HK-2 (cell line): ENCODE measurements around the gene ZSCAN5B.
"Not testable (repeated sequence)": the region's sequence is repeated elsewhere in the genome, so short reads cannot be mapped to it uniquely, and the experiment has no call there.

Source experiments
- DNase-seq: peaks from one replicate; pipeline ENCODE4 v3.0.0-alpha.2; 2018; ENCODE audit not compliant: unreplicated experiment

The ZSCAN5B gene

GRCh38 chr19:56176310-56176709 lies 21.3 kb downstream of the ZSCAN5B start:
- not testable (repeated sequence) for DNase-seq

- DNase-seq, result not testable (repeated sequence)
These were observed 21.7 kb downstream of the ZSCAN5B start, which contains the start of gene GALP for GRCh38 chr19:56175861-56176307. TSS of gene GALP (plus strand) at chr19:56176008. CDS start at chr19:56177109, 1,101 bp downstream.

- DNase-seq, result no peak
These were observed 23.0 kb downstream of the ZSCAN5B start for GRCh38 chr19:56174550-56174949.

- DNase-seq, result no peak
These were observed 23.5 kb downstream of the ZSCAN5B start for GRCh38 chr19:56174086-56174485.

GRCh38 chr19:56170261-56170660 lies 27.3 kb downstream of the ZSCAN5B start:
- peak; percentile 96 for DNase-seq

- no peak for DNase-seq
These were observed 30.5 kb downstream of the ZSCAN5B start for GRCh38 chr19:56167064-56167578.

GRCh38 chr19:56163097-56163496 lies 34.5 kb downstream of the ZSCAN5B start:
- no peak for DNase-seq

- DNase-seq, result peak; percentile 54
These were observed 35.3 kb downstream of the ZSCAN5B start for GRCh38 chr19:56162258-56162657.

- no peak for DNase-seq
These were observed 36.0 kb downstream of the ZSCAN5B start for GRCh38 chr19:56161534-56161933.

GRCh38 chr19:56159622-56160271 lies 37.8 kb downstream of the ZSCAN5B start:
- no peak for DNase-seq

GRCh38 chr19:56159009-56159559 lies 38.5 kb downstream of the ZSCAN5B start:
- DNase-seq, result no peak

GRCh38 chr19:56158170-56158757 lies 39.3 kb downstream of the ZSCAN5B start:
- DNase-seq, result no peak

- DNase-seq, result no peak
These were observed 40.8 kb downstream of the ZSCAN5B start for GRCh38 chr19:56156768-56157167.

- no peak for DNase-seq
These were observed 42.4 kb downstream of the ZSCAN5B start for GRCh38 chr19:56155124-56155687.

- no peak for DNase-seq
These were observed 44.1 kb downstream of the ZSCAN5B start for GRCh38 chr19:56153507-56153906.

- no peak for DNase-seq
These were observed 44.9 kb downstream of the ZSCAN5B start for GRCh38 chr19:56152644-56153043.

GRCh38 chr19:56150358-56150757 lies 47.2 kb downstream of the ZSCAN5B start:
- DNase-seq, result no peak

GRCh38 chr19:56149656-56150038 lies 47.9 kb downstream of the ZSCAN5B start:
- DNase-seq, result no peak

GRCh38 chr19:56148955-56149655 lies 48.5 kb downstream of the ZSCAN5B start:
- DNase-seq, result not testable (repeated sequence)

- no peak for DNase-seq
These were observed 49.5 kb downstream of the ZSCAN5B start for GRCh38 chr19:56148096-56148495.

- DNase-seq, result no peak
These were observed 50.3 kb downstream of the ZSCAN5B start for GRCh38 chr19:56147307-56147706.

- no peak for DNase-seq
These were observed 50.7 kb downstream of the ZSCAN5B start for GRCh38 chr19:56146904-56147303.
